Measurements from ENCODE around the gene PRUNE2. TPM values are rescaled to one million over a fixed set of nuclear protein-coding genes. Genes with fewer than 3 reads are reported as not detected.

Gene PRUNE2
- polyA plus RNA-seq, 1 of the 3 experiments (the other 2 are of a cell fraction), result 13.0 TPM

- WGBS (ENCODE audit: low lambda C conversion rate), result 18% methylated on average over 5 of the region's 5 CpGs
- H3K4me1 ChIP-seq (ENCODE audit: control insufficient read depth in 1 of 2, insufficient read depth in 2 of 2, low read depth in 1 of 2, low read length in 1 of 2), result peaks cover 0 to 18% of the 10 kb centered on the region in 2 experiments; a peak in 2 of 4 replicates
- no peak for DNase-seq
- H3K27me3 ChIP-seq (ENCODE audit: insufficient read depth), result no peaks in the 10 kb centered on the region
- H3K9me2 ChIP-seq, result no peaks in the 10 kb centered on the region
- no peak overlapping the region for H3K27ac ChIP-seq (ENCODE audit: low read depth in 2 of 2, low read length in 1 of 2)
- H3K9ac ChIP-seq, result no peak overlapping the region
- H2AFZ ChIP-seq (ENCODE audit: low read depth), result no peak overlapping the region
- H3K9me3 ChIP-seq, result no peaks in the 10 kb centered on the region
- ChIA-PET CTCF (interaction anchor here (2.8 kb wide), 1 partner anchor 39 kb away, joined by 14 read pairs; no protein-coding TSS in a partner anchor), POLR2A (no interaction called here)
- peaks cover 22% of the 10 kb centered on the region for H3F3A ChIP-seq (replicated peaks; ENCODE audit: insufficient read depth)
- peaks cover 0 to 4% of the 10 kb centered on the region in 2 experiments for H3K36me3 ChIP-seq (replicated peaks in 1 of 2; ENCODE audit: control insufficient read depth in 1 of 2, insufficient read depth in 2 of 2, low read length in 1 of 2)
- no peaks in the 10 kb centered on the region for H4K20me1 ChIP-seq (ENCODE audit: insufficient read depth)
- no peak overlapping the region for H3K4me3 ChIP-seq (ENCODE audit: low read depth in 2 of 2, low read length in 1 of 2)
- H3K79me2 ChIP-seq (ENCODE audit: insufficient read depth), result no peaks in the 10 kb centered on the region
- H3K4me2 ChIP-seq, result no peak overlapping the region
- TF ChIP-seq SMC3 (IDR thresholded peaks at IDR 0.05; ENCODE audit: low read depth, low read length), result no peak
- TF ChIP-seq RCOR1 (IDR thresholded peaks at IDR 0.05; ENCODE audit: low read length), result no peak
- TF ChIP-seq REST (IDR thresholded peaks at IDR 0.05; ENCODE audit: low read depth, low read length), result no peak
- no peak for TF ChIP-seq YY1 (IDR thresholded peaks at IDR 0.05; ENCODE audit: low read depth)
Measured at GRCh38 chr9:76665458-76665857, 240.5 kb downstream of the PRUNE2 start.

- ChIA-PET POLR2A (no interaction called here), CTCF (interaction anchor here (1.3 kb wide), 1 partner anchor 54 kb away, joined by 3 read pairs; no protein-coding TSS in a partner anchor)
- H3K36me3 ChIP-seq (replicated peaks in 1 of 2; ENCODE audit: control insufficient read depth in 1 of 2, insufficient read depth in 2 of 2, low read length in 1 of 2), result peaks cover 0 to 4% of the 10 kb centered on the region in 2 experiments
- H3K9me3 ChIP-seq, result no peaks in the 10 kb centered on the region
- H3K4me1 ChIP-seq (ENCODE audit: control insufficient read depth in 1 of 2, insufficient read depth in 2 of 2, low read depth in 1 of 2, low read length in 1 of 2), result peaks cover 0 to 18% of the 10 kb centered on the region in 2 experiments; a peak in 2 of 4 replicates
- no peak overlapping the region for H3K27ac ChIP-seq (ENCODE audit: low read depth in 2 of 2, low read length in 1 of 2)
- WGBS (ENCODE audit: low lambda C conversion rate), result 8% methylated on average over 1 of the region's 1 CpG
- no peaks in the 10 kb centered on the region for H4K20me1 ChIP-seq (ENCODE audit: insufficient read depth)
- no peaks in the 10 kb centered on the region for H3K9me2 ChIP-seq
- H2AFZ ChIP-seq (ENCODE audit: low read depth), result no peak overlapping the region
- H3K27me3 ChIP-seq (ENCODE audit: insufficient read depth), result no peaks in the 10 kb centered on the region
- H3K4me2 ChIP-seq, result no peak overlapping the region
- no peak for DNase-seq
- no peaks in the 10 kb centered on the region for H3K79me2 ChIP-seq (ENCODE audit: insufficient read depth)
- H3F3A ChIP-seq (replicated peaks; ENCODE audit: insufficient read depth), result peaks cover 22% of the 10 kb centered on the region
- H3K9ac ChIP-seq, result no peak overlapping the region
- H3K4me3 ChIP-seq (ENCODE audit: low read depth in 2 of 2, low read length in 1 of 2), result no peak overlapping the region
- TF ChIP-seq TCF12 (IDR thresholded peaks at IDR 0.05), result no peak
- no peak for TF ChIP-seq GABPA (IDR thresholded peaks at IDR 0.05; ENCODE audit: low read depth)
- no peak for TF ChIP-seq ZBTB33 (IDR thresholded peaks at IDR 0.05; ENCODE audit: borderline replicate concordance, low read depth)
- no peak for TF ChIP-seq EZH2phosphoT487 (IDR thresholded peaks at IDR 0.05; ENCODE audit: borderline replicate concordance, low read depth)
- no peak for TF ChIP-seq EP300 (IDR thresholded peaks at IDR 0.05; ENCODE audit: borderline replicate concordance in 1 of 2, low read depth in 1 of 2, low read length in 1 of 2)
- TF ChIP-seq REST (IDR thresholded peaks at IDR 0.05; ENCODE audit: low read depth, low read length), result no peak
- TF ChIP-seq MXI1 (IDR thresholded peaks at IDR 0.05; ENCODE audit: low read depth, low read length), result no peak
- TF ChIP-seq RXRA (IDR thresholded peaks at IDR 0.05; ENCODE audit: borderline replicate concordance, low read depth), result no peak
- TF ChIP-seq IRF3 (IDR thresholded peaks at IDR 0.05; ENCODE audit: low read depth, low read length), result no peak
- TF ChIP-seq USF1 (IDR thresholded peaks at IDR 0.05; ENCODE audit: borderline replicate concordance, low read depth), result no peak
- no peak for TF ChIP-seq SIN3A (IDR thresholded peaks at IDR 0.05; ENCODE audit: borderline replicate concordance, low read depth, low read length)
- no peak for TF ChIP-seq JUND (IDR thresholded peaks at IDR 0.05)
- no peak for TF ChIP-seq TEAD4 (IDR thresholded peaks at IDR 0.05; ENCODE audit: borderline replicate concordance, insufficient read depth)
Measured at GRCh38 chr9:76664120-76664519, 241.8 kb downstream of the PRUNE2 start.
